Stimulated activated CD4-positive, alpha-beta T cell treated with anti-CD3 and anti-CD28 coated beads, Interleukin-15, amount 100 ng/mL, for 48 hours (primary cell): ENCODE data around the gene ITCH.
"Not testable (repeated sequence)": the region's sequence is repeated elsewhere in the genome, so short reads cannot be mapped to it uniquely, and the experiment has no call there.

Experiments used
- DNase-seq, 2 donors: peaks; one replicate each; pipeline ENCODE4 v3.0.0-alpha.2; 2020; ENCODE audit warnings: low read depth in 2 of 2

The ITCH gene

GRCh38 chr20:34363062-34363464 lies at the start of gene ITCH:
Gene ITCH, plus strand, starts transcription at chr20:34363273. Its CDS starts 30,539 bp downstream, at chr20:34393812.
- DNase-seq = peak; percentile 90 to 91

- no peak for DNase-seq
Measured at GRCh38 chr20:34315236-34315635, 47.8 kb upstream of the ITCH start.

GRCh38 chr20:34316196-34316814 lies 46.8 kb upstream of the ITCH start:
- DNase-seq = no peak

- DNase-seq = no peak
Measured at GRCh38 chr20:34318609-34319443, 44.2 kb upstream of the ITCH start.

GRCh38 chr20:34320861-34321260 lies 42.2 kb upstream of the ITCH start:
- no peak for DNase-seq

- no peak for DNase-seq
Measured at GRCh38 chr20:34322267-34323105, 40.6 kb upstream of the ITCH start.

GRCh38 chr20:34324541-34324940 lies 38.5 kb upstream of the ITCH start:
- no peak for DNase-seq

GRCh38 chr20:34328207-34328606 lies 34.9 kb upstream of the ITCH start:
- not testable (repeated sequence) for DNase-seq

- no peak for DNase-seq
Measured at GRCh38 chr20:34328928-34329677, 34.0 kb upstream of the ITCH start.

- not testable (repeated sequence) for DNase-seq
Measured at GRCh38 chr20:34330861-34331544, 32.1 kb upstream of the ITCH start.

- DNase-seq = no peak
Measured at GRCh38 chr20:34331838-34332237, 31.2 kb upstream of the ITCH start.

- no peak for DNase-seq
Measured at GRCh38 chr20:34332262-34332920, 30.7 kb upstream of the ITCH start.

- no peak for DNase-seq
Measured at GRCh38 chr20:34333786-34334185, 29.3 kb upstream of the ITCH start.

- DNase-seq = no peak
Measured at GRCh38 chr20:34334654-34335407, 28.2 kb upstream of the ITCH start.

- DNase-seq = no peak
Measured at GRCh38 chr20:34337544-34337943, 25.5 kb upstream of the ITCH start.

GRCh38 chr20:34337982-34338726 lies 24.9 kb upstream of the ITCH start:
- no peak for DNase-seq

GRCh38 chr20:34340726-34341125 lies 22.3 kb upstream of the ITCH start:
- DNase-seq = not testable (repeated sequence)

- DNase-seq = not testable (repeated sequence)
Measured at GRCh38 chr20:34341199-34341598, 21.9 kb upstream of the ITCH start.
